Measurements from ENCODE around the gene CELA2B. TPM values are rescaled to one million over a fixed set of nuclear protein-coding genes. Genes with fewer than 3 reads are reported as not detected.

The CELA2B gene
- total and polyA plus RNA-seq, 9 of the 15 experiments (the other 6 are each of a cell fraction or from before 2014, with no cell fraction given): 0.25 to 2.1 (median 0.38) TPM; not detected in 5

DNA sequence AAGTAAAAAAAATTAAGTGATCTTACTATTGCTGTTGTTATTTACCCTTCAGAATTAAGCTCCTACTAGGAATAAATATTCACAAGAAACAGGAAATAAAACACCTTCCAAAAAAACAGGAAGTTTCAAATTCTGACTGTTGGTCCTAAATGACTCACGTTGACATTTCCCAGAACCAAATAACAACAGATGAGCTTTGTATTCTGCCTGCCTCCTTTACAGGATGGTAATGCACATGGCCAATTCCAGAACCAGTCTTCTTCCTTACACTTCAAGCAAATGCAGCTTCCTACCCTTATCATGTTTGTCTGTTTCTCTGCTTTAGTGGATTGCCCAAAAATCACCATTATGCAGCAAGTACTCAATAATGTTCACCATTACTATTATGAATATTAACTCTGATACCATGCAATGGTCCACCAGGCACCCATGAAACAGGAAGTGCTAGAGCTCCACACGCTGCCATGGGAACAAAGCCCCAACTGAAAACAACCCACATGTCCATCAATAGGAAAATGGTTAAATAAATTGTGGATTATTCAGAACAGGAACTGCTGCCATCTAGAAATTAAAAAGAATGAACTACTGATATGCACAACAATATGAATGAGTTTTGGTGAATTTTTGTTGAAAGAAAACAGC is 39.2 kb downstream of the CELA2B start:
- peak in 2 of 4 experiments; percentile 38 to 45 for DNase-seq (ENCODE audit: extremely low read depth in 1 of 4, low spot score in 3 of 4)
- Histone ChIP-seq H2AFZ (ENCODE audit: low read depth, low read length) (peak overlapping the region; percentile 23; the same call in 1 of the 2 replicates), H3K27me3 (ENCODE audit: control insufficient read depth in 2 of 2, insufficient read depth in 2 of 2, low read length in 2 of 2) (no peaks in the 10 kb centered on the region), H3K9me1 (ENCODE audit: control insufficient read depth, insufficient read depth, low read length) (no peaks in the 10 kb centered on the region), H3K9ac (ENCODE audit: insufficient read depth in 1 of 2, low read depth in 2 of 2, low read length in 2 of 2) (peak overlapping the region in 1 of 2 experiments; percentile 28; a peak in 1 of 4 replicates), H3K79me2 (ENCODE audit: control insufficient read depth, insufficient read depth, low read length) (peaks cover 30% of the 10 kb centered on the region), H3K4me3 (no peak overlapping the region), H3K9me3 (replicated peaks; ENCODE audit: control insufficient read depth, insufficient read depth, low read depth, low read length) (no peaks in the 10 kb centered on the region), H4K20me1 (replicated peaks; ENCODE audit: control insufficient read depth, insufficient read depth, low read length) (no peaks in the 10 kb centered on the region; the same call in 1 of the 2 replicates), H3K4me1 (replicated peaks in 1 of 2; ENCODE audit: control insufficient read depth in 2 of 2, insufficient read depth in 2 of 2, low read length in 2 of 2) (peaks cover 16 to 20% of the 10 kb centered on the region in 2 experiments), H3K36me3 (ENCODE audit: control insufficient read depth, insufficient read depth, low read length) (peaks cover 55% of the 10 kb centered on the region), H3K4me2 (ENCODE audit: insufficient read depth, low read length) (peak overlapping the region; percentile 45), H3K27ac (ENCODE audit: extremely low read depth, low read depth, low read length) (peak overlapping the region; percentile 67)
- POLR2A ChIA-PET: interaction anchor here (0.6 to 2.9 kb wide), 7 partner anchors 9 to 1016 kb away, joined by 3 to 19 read pairs (median 3); partner anchors contain the start of gene CASP9
- peak; percentile 59 for ATAC-seq
- peak; percentile 52 for FAIRE-seq
- intact Hi-C loops (cut with micrococcal nuclease) (no loop called here), in situ Hi-C loops (cut with MboI) (no loop called here)
- BruUV-seq (replicated peaks): no TSS peak
- WGBS (ENCODE audit: insufficient coverage, low coverage, missing lambda C conversion rate): 18% methylated on average over 2 of the region's 2 CpGs
- CTCF ChIA-PET (ENCODE audit: low intra/inter-chr PET ratio): no interaction called here
- TF ChIP-seq, protein P1, sequence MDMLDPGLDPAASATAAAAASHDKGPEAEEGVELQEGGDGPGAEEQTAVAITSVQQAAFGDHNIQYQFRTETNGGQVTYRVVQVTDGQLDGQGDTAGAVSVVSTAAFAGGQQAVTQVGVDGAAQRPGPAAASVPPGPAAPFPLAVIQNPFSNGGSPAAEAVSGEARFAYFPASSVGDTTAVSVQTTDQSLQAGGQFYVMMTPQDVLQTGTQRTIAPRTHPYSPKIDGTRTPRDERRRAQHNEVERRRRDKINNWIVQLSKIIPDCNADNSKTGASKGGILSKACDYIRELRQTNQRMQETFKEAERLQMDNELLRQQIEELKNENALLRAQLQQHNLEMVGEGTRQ (CRISPR knock-in tag; IDR thresholded peaks at IDR 0.05): no peak
- no peak for TF ChIP-seq PTBP1 (IDR thresholded peaks at IDR 0.05; ENCODE audit: low read depth, low read length)
- TF ChIP-seq, protein P2, sequence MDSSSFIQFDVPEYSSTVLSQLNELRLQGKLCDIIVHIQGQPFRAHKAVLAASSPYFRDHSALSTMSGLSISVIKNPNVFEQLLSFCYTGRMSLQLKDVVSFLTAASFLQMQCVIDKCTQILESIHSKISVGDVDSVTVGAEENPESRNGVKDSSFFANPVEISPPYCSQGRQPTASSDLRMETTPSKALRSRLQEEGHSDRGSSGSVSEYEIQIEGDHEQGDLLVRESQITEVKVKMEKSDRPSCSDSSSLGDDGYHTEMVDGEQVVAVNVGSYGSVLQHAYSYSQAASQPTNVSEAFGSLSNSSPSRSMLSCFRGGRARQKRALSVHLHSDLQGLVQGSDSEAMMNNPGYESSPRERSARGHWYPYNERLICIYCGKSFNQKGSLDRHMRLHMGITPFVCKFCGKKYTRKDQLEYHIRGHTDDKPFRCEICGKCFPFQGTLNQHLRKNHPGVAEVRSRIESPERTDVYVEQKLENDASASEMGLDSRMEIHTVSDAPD (CRISPR knock-in tag; IDR thresholded peaks at IDR 0.05): no peak
- TF ChIP-seq ZNF140 (CRISPR knock-in tag; IDR thresholded peaks at IDR 0.05): no peak
- no peak for TF ChIP-seq RFX5 (IDR thresholded peaks at IDR 0.05; ENCODE audit: low read depth, low read length)
- TF ChIP-seq PTTG1 (tag; IDR thresholded peaks at IDR 0.05; ENCODE audit: low read depth): no peak
- TF ChIP-seq THRAP3 (IDR thresholded peaks at IDR 0.05; ENCODE audit: borderline replicate concordance): no peak
- TF ChIP-seq ELF2 (CRISPR knock-in tag; IDR thresholded peaks at IDR 0.05): no peak
- TF ChIP-seq CEBPB (tag; IDR thresholded peaks at IDR 0.05): no peak
- TF ChIP-seq MAFG (tag; conservative IDR thresholded peaks at IDR 0.05): no peak
- TF ChIP-seq, protein P3, sequence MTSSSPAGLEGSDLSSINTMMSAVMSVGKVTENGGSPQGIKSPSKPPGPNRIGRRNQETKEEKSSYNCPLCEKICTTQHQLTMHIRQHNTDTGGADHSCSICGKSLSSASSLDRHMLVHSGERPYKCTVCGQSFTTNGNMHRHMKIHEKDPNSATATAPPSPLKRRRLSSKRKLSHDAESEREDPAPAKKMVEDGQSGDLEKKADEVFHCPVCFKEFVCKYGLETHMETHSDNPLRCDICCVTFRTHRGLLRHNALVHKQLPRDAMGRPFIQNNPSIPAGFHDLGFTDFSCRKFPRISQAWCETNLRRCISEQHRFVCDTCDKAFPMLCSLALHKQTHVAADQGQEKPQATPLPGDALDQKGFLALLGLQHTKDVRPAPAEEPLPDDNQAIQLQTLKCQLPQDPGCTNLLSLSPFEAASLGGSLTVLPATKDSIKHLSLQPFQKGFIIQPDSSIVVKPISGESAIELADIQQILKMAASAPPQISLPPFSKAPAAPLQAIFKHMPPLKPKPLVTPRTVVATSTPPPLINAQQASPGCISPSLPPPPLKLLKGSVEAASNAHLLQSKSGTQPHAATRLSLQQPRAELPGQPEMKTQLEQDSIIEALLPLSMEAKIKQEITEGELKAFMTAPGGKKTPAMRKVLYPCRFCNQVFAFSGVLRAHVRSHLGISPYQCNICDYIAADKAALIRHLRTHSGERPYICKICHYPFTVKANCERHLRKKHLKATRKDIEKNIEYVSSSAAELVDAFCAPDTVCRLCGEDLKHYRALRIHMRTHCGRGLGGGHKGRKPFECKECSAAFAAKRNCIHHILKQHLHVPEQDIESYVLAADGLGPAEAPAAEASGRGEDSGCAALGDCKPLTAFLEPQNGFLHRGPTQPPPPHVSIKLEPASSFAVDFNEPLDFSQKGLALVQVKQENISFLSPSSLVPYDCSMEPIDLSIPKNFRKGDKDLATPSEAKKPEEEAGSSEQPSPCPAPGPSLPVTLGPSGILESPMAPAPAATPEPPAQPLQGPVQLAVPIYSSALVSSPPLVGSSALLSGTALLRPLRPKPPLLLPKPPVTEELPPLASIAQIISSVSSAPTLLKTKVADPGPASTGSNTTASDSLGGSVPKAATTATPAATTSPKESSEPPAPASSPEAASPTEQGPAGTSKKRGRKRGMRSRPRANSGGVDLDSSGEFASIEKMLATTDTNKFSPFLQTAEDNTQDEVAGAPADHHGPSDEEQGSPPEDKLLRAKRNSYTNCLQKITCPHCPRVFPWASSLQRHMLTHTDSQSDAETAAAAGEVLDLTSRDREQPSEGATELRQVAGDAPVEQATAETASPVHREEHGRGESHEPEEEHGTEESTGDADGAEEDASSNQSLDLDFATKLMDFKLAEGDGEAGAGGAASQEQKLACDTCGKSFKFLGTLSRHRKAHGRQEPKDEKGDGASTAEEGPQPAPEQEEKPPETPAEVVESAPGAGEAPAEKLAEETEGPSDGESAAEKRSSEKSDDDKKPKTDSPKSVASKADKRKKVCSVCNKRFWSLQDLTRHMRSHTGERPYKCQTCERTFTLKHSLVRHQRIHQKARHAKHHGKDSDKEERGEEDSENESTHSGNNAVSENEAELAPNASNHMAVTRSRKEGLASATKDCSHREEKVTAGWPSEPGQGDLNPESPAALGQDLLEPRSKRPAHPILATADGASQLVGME (CRISPR knock-in tag; IDR thresholded peaks at IDR 0.05): no peak
- no peak for TF ChIP-seq CSDE1 (IDR thresholded peaks at IDR 0.05)
- TF ChIP-seq TBP (optimal IDR thresholded peaks at IDR 0.05; ENCODE audit: low read depth, low read length): no peak
- no peak for TF ChIP-seq SAP30 (IDR thresholded peaks at IDR 0.05; ENCODE audit: borderline replicate concordance, insufficient read depth, low read depth, low read length, poor library complexity, severe bottlenecking)
- TF ChIP-seq MEF2A (IDR thresholded peaks at IDR 0.05; ENCODE audit: control insufficient read depth, low read depth, low read length): no peak
